Ishikawa (cell line): ENCODE data around the gene ISX.
A peak's percentile ranks its signal among the peaks of the same experiment; 100 is the strongest.

Source experiments
- CEBPB ChIP-seq: IDR thresholded peaks from 2 replicates; pipeline ENCODE4 v1.6.1; 2012
- CREB1 ChIP-seq: IDR thresholded peaks from 2 replicates; pipeline ENCODE4 v1.6.1; 2012; ENCODE audit warnings: low read depth
- EGR1 ChIP-seq: IDR thresholded peaks from 2 replicates; pipeline ENCODE4 v1.6.1; 2012
- EP300 ChIP-seq: IDR thresholded peaks from 2 replicates; pipeline ENCODE4 v1.6.1; 2012; ENCODE audit warnings: borderline replicate concordance
- FOXM1 ChIP-seq: IDR thresholded peaks from 2 replicates; pipeline ENCODE4 v1.6.1; 2012; ENCODE audit warnings: low read depth, borderline replicate concordance
- MAX ChIP-seq: IDR thresholded peaks from 2 replicates; pipeline ENCODE4 v1.6.1; 2012
- NFIC ChIP-seq: IDR thresholded peaks from 2 replicates; pipeline ENCODE4 v1.6.1; 2012
- RAD21 ChIP-seq: IDR thresholded peaks from 2 replicates; pipeline ENCODE4 v1.6.1; 2012; ENCODE audit warnings: low read depth
- REST ChIP-seq: IDR thresholded peaks from 2 replicates; pipeline ENCODE4 v1.6.1; 2012; ENCODE audit warnings: low read depth, mild to moderate bottlenecking
- TAF1 ChIP-seq: IDR thresholded peaks from 2 replicates; pipeline ENCODE4 v1.6.1; 2012; ENCODE audit warnings: low read depth, mild to moderate bottlenecking
- TCF12 ChIP-seq: IDR thresholded peaks from 2 replicates; pipeline ENCODE4 v1.6.1; 2012; ENCODE audit warnings: low read depth
- TEAD4 ChIP-seq: IDR thresholded peaks from 2 replicates; pipeline ENCODE4 v1.6.1; 2012
- YY1 ChIP-seq: IDR thresholded peaks from 2 replicates; pipeline ENCODE4 v1.6.1; 2012; ENCODE audit warnings: low read depth
- ZBTB7A ChIP-seq: IDR thresholded peaks from 2 replicates; pipeline ENCODE4 v1.6.1; 2012; ENCODE audit warnings: low read depth
- TF ChIP-seq, protein P1 (sequence below): IDR thresholded peaks from 2 replicates; pipeline ENCODE4 v1.6.1; 2012

The ISX gene

DNA sequence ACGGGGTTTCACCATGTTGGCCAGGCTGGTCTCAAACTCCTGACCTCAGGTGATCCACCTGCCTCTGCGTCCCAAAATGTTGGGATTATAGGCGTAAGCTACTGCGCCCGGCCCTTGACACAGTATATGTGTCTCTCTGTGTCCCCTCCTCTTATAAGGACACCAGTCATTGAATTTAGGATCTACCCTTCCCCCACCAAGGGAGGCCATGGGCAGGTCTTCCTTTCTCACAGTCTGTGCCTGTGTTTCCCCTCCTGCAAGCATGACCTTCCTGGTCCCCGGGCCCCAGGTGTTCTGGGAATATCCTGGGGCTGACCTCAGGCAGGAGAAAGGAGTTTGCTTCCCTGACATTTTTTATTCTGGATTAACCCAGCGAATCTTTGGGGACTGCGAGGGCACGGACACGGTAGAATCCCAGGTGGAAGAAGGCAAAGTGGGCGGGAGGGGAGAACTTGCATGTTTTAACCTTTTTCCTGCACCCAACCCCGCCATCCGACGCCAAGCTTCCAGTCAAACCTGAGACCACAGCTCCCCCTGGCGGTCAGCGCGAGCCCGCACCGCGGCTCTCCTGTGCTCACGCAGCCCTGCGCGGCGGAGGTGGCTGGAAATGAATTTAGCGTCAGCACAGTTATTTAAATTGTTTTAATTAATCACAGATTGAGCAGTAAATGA lies 42.1 kb upstream of the ISX start:
- TF ChIP-seq RAD21, result peak; percentile 78
- no peak for TF ChIP-seq REST

DNA sequence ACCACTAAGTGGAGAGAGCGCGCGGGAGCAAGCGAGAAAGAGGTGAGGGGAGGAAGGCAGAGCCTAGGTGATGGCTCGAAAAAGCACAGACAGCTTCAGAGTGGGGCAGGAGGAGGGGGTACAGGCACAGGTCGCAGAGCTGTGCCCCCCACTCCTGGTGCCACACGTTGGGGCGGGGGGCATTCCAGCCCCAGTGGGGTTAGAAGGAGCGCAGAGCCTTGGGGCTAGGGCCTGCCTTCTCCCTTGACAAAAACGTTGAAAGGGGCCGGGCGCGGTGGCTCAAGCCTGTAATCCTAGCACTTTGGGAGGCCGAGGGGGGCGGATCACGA lies 41.6 kb upstream of the ISX start:
- TF ChIP-seq FOXM1, result no peak
- TF ChIP-seq MAX, result no peak

DNA sequence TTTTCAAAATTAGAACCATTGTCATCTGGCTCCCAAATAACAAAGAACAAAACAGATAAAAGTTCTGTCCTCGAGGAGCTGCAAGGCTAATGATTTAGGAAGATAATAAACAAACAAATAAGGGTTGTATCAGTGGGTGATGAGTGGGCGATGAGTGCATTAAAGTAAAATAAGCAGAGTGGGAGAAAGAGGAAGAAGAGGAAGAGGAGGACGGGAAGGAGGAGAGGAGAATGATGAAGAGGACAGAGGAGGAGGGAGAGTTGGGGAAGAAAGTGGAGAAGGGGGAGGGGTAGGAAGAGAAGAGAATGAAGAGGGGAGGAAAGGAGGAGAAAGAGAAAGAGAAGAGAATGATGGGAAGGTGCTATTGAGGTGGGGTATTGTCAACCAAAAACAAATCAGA lies 33.4 kb upstream of the ISX start:
- TF ChIP-seq, protein P1, sequence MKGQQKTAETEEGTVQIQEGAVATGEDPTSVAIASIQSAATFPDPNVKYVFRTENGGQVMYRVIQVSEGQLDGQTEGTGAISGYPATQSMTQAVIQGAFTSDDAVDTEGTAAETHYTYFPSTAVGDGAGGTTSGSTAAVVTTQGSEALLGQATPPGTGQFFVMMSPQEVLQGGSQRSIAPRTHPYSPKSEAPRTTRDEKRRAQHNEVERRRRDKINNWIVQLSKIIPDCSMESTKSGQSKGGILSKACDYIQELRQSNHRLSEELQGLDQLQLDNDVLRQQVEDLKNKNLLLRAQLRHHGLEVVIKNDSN, result no peak
- TF ChIP-seq MAX (no peak), CREB1 (no peak), TCF12 (no peak), RAD21 (no peak), TEAD4 (no peak), EP300 (no peak), NFIC (no peak), REST (no peak), YY1 (no peak), TAF1 (no peak), ZBTB7A (no peak), CEBPB (no peak), EGR1 (no peak), FOXM1 (no peak)

- TF ChIP-seq RAD21 (no peak), NFIC (no peak), CREB1 (no peak), ZBTB7A (no peak), EGR1 (no peak), CEBPB (no peak), YY1 (no peak), REST (no peak), TAF1 (no peak), TCF12 (no peak)
- TF ChIP-seq, protein P1, result no peak
These were observed 32.2 kb upstream of the ISX start for GRCh38 chr22:35033635-35034296.

- no peak for TF ChIP-seq TAF1
- no peak for TF ChIP-seq EP300
- TF ChIP-seq, protein P1, result no peak
- no peak for TF ChIP-seq FOXM1
- TF ChIP-seq ZBTB7A, result no peak
- TF ChIP-seq CREB1, result no peak
- TF ChIP-seq EGR1, result no peak
- TF ChIP-seq RAD21, result no peak
- TF ChIP-seq NFIC, result no peak
- TF ChIP-seq REST, result no peak
- no peak for TF ChIP-seq TEAD4
- TF ChIP-seq TCF12, result no peak
- no peak for TF ChIP-seq MAX
- TF ChIP-seq YY1, result no peak
- TF ChIP-seq CEBPB, result no peak
These were observed 31.0 kb upstream of the ISX start for GRCh38 chr22:35034963-35035362.
